Gastroesophageal sphincter (tissue), 4 donors: Measurements from ENCODE around the gene TRIM54. TPM values are rescaled to one million over a fixed set of nuclear protein-coding genes. Genes with fewer than 3 reads are reported as not detected.

Experiments used
- ATAC-seq: fragments of 150-250 bp; one replicate; pipeline ENCODE4 v1.9.1; 2016; ENCODE audit warnings: mild to moderate bottlenecking, moderate library complexity
- H3K27ac ChIP-seq, 4 donors: fragments of 200-600 bp; sonication (generic) in 3 of 4; 1 replicate in 3 of 4; 2 replicates in 1 of 4; pipeline ENCODE4 v1.5.1; 2016 to 2019
- H3K27me3 ChIP-seq: fragments of 200-600 bp; sonication (generic); one replicate; pipeline ENCODE4 v1.5.1; 2019
- H3K36me3 ChIP-seq, 2 donors: fragments of 200-600 bp; sonication (generic); one replicate each; pipeline ENCODE4 v1.5.1; 2019; ENCODE audit warnings: control low read depth in 1 of 2
- H3K4me1 ChIP-seq, 3 donors: fragments of 200-600 bp; sonication (generic); 1 replicate in 2 of 3; 2 replicates in 1 of 3; pipeline ENCODE4 v1.5.1; 2016 to 2019; ENCODE audit warnings: control low read depth in 2 of 3
- H3K4me3 ChIP-seq, 2 donors: fragments of 200-600 bp; sonication (generic); one replicate each; pipeline ENCODE4 v1.5.1; 2019; ENCODE audit warnings: mild to moderate bottlenecking in 1 of 2, moderate library complexity in 1 of 2
- H3K9me3 ChIP-seq, 3 donors: fragments of 200-600 bp; sonication (generic); one replicate each; pipeline ENCODE4 v1.5.1; 2017 to 2019; ENCODE audit warnings: control low read depth in 2 of 3
- CTCF ChIP-seq, 4 experiments: fragments of 200-600 bp in 2 of 4; fragments of 450-650 bp in 2 of 4; sonication (generic) in 1 of 4; IDR thresholded peaks; one replicate each; pipeline ENCODE4 v1.5.1; 2017 to 2019; ENCODE audit warnings: antibody characterized with exemption in 4 of 4, mild to moderate bottlenecking in 2 of 4, moderate library complexity in 2 of 4
- EP300 ChIP-seq: sonication (generic); formaldehyde crosslinking; IDR thresholded peaks from one replicate; pipeline ENCODE4 v1.6.1; 2017; ENCODE audit warnings: antibody characterized with exemption, mild to moderate bottlenecking
- POLR2A ChIP-seq, 2 donors: fragments of 450-650 bp; IDR thresholded peaks; one replicate each; pipeline ENCODE4 v1.6.1; 2017; ENCODE audit warnings: antibody characterized with exemption in 2 of 2, mild to moderate bottlenecking in 2 of 2, moderate library complexity in 1 of 2
- POLR2AphosphoS5 ChIP-seq: sonication (generic); formaldehyde crosslinking; IDR thresholded peaks from one replicate; pipeline ENCODE4 v1.6.1; 2017; ENCODE audit warnings: antibody characterized with exemption
- WGBS, 2 donors: methylation state at CpG; one replicate each; pipeline ENCODE4 v1.1.5; 2018; ENCODE audit warnings: low coverage in 1 of 2; 5-methylcytosine and 5-hydroxymethylcytosine counted together
- total RNA-seq, 4 donors: library from RNA; depleted of rRNA; stranded (reverse); fragments of >200 nt; gene quantifications; one replicate each; pipeline ENCODE4 v1.1.0, GENCODE V29; 2016

Gene TRIM54
- total RNA-seq, 4 donors from 2014 or later = 0.15 to 0.31 TPM; not detected in 2

GRCh38 chr2:27243391-27244130, 38.7 kb upstream of the TRIM54 start:
- Histone ChIP-seq H3K9me3 (no peaks in the 10 kb centered on the region), H3K4me1 (no peaks in the 10 kb centered on the region), H3K27ac (no peak overlapping the region), H3K27me3 (peaks cover 1% of the 10 kb centered on the region), H3K4me3 (no peak overlapping the region), H3K36me3 (peaks cover 0 to 60% of the 10 kb centered on the region in 2 donors)
- WGBS, 2 donors = 76% methylated on average over 16 of the region's 19 CpGs; no CpG with 5 or more reads in 1 of the 2 donors
- no peak for ATAC-seq
- TF ChIP-seq EP300 = no peak
- TF ChIP-seq POLR2A (IDR thresholded peaks at IDR 0.05) = no peak
- TF ChIP-seq POLR2AphosphoS5 = no peak
- TF ChIP-seq CTCF (IDR thresholded peaks at IDR 0.05) = no peak

- Histone ChIP-seq H3K4me1 (no peaks in the 10 kb centered on the region), H3K4me3 (no peak overlapping the region), H3K27me3 (peaks cover 17% of the 10 kb centered on the region), H3K36me3 (peaks cover 0 to 45% of the 10 kb centered on the region in 2 donors), H3K27ac (no peak overlapping the region), H3K9me3 (no peaks in the 10 kb centered on the region)
- TF ChIP-seq POLR2A (IDR thresholded peaks at IDR 0.05) (no peak), EP300 (no peak), POLR2AphosphoS5 (no peak), CTCF (IDR thresholded peaks at IDR 0.05) (no peak)
- 64 to 74% methylated on average over 4 to 10 of the region's 10 CpGs for WGBS, 2 donors
- no peak for ATAC-seq
Measured at GRCh38 chr2:27245116-27245515, 37.1 kb upstream of the TRIM54 start.

GRCh38 chr2:27245626-27246025, 36.6 kb upstream of the TRIM54 start:
- Histone ChIP-seq H3K9me3 (no peaks in the 10 kb centered on the region), H3K36me3 (peaks cover 0 to 40% of the 10 kb centered on the region in 2 donors), H3K27ac (no peak overlapping the region), H3K27me3 (peaks cover 22% of the 10 kb centered on the region), H3K4me3 (no peak overlapping the region), H3K4me1 (no peaks in the 10 kb centered on the region)
- ATAC-seq = no peak
- 73 to 79% methylated on average over 4 of the region's 4 CpGs for WGBS, 2 donors
- no peak for TF ChIP-seq EP300
- no peak for TF ChIP-seq POLR2A (IDR thresholded peaks at IDR 0.05)
- no peak for TF ChIP-seq CTCF (IDR thresholded peaks at IDR 0.05)
- TF ChIP-seq POLR2AphosphoS5 = no peak

- H3K4me1 ChIP-seq = no peaks in the 10 kb centered on the region
- no peak overlapping the region for H3K4me3 ChIP-seq
- H3K9me3 ChIP-seq = no peaks in the 10 kb centered on the region
- no peak for ATAC-seq
- 69 to 85% methylated on average over 3 to 4 of the region's 4 CpGs for WGBS, 2 donors
- no peak overlapping the region for H3K27ac ChIP-seq
- TF ChIP-seq POLR2A (IDR thresholded peaks at IDR 0.05) = no peak
- no peak for TF ChIP-seq POLR2AphosphoS5
- TF ChIP-seq EP300 = no peak
- TF ChIP-seq CTCF (IDR thresholded peaks at IDR 0.05) = no peak
- H3K27me3 ChIP-seq = peaks cover 45% of the 10 kb centered on the region
- H3K36me3 ChIP-seq = peaks cover 0 to 17% of the 10 kb centered on the region in 2 donors
Measured at GRCh38 chr2:27247893-27248292, 34.3 kb upstream of the TRIM54 start.
